Epithelial cell of proximal tubule (primary cell): ENCODE measurements around the gene SORCS3. TPM values are rescaled to one million over a fixed set of nuclear protein-coding genes. Genes with fewer than 3 reads are reported as not detected.

Source experiments
- DNase-seq: peaks from one replicate; pipeline ENCODE4 v3.0.0-alpha.2; 2011; ENCODE audit warnings: low read depth
- H3K4me3 ChIP-seq: 2 replicates; pipeline ENCODE4 v1.5.1; 2011; ENCODE audit warnings: low read depth, mild to moderate bottlenecking, low read length
- total RNA-seq: library from RNA; depleted of rRNA; stranded (reverse); fragments of >200 nt; gene quantifications from 2 replicates; pipeline ENCODE4 v1.2.3, GENCODE V29; 2015
- TF ChIP-seq, protein P1 (sequence below): conservative IDR thresholded peaks from 2 replicates; pipeline ENCODE4 v1.5.1; 2012; ENCODE audit warnings: low read depth, mild to moderate bottlenecking, low read length

SORCS3 gene
- total RNA-seq, 1 donor from 2014 or later, result 0.06 TPM

DNA sequence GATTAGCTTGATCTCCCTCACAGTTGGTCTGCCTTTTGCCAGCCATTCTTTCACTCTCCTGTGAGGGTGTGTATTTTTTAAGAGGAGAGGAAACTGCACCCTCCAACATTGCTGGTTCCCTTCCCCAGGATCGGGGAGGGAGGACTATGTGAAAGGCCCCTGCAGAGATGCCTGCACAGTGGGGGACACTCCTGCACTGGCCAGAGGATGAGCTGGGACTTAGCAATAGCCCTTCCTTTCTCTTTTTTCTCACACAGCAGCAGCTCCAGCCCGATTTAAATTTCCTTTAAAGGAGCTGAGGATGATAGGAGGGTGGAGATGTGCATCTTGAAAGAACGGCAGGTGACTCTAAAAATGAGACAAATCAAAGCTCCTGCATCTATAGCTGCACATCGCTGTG is 18.7 kb downstream of the SORCS3 start:
- TF ChIP-seq, protein P1, sequence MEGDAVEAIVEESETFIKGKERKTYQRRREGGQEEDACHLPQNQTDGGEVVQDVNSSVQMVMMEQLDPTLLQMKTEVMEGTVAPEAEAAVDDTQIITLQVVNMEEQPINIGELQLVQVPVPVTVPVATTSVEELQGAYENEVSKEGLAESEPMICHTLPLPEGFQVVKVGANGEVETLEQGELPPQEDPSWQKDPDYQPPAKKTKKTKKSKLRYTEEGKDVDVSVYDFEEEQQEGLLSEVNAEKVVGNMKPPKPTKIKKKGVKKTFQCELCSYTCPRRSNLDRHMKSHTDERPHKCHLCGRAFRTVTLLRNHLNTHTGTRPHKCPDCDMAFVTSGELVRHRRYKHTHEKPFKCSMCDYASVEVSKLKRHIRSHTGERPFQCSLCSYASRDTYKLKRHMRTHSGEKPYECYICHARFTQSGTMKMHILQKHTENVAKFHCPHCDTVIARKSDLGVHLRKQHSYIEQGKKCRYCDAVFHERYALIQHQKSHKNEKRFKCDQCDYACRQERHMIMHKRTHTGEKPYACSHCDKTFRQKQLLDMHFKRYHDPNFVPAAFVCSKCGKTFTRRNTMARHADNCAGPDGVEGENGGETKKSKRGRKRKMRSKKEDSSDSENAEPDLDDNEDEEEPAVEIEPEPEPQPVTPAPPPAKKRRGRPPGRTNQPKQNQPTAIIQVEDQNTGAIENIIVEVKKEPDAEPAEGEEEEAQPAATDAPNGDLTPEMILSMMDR, result no peak
- DNase-seq, result no peak
- H3K4me3 ChIP-seq, result no peak overlapping the region

DNA sequence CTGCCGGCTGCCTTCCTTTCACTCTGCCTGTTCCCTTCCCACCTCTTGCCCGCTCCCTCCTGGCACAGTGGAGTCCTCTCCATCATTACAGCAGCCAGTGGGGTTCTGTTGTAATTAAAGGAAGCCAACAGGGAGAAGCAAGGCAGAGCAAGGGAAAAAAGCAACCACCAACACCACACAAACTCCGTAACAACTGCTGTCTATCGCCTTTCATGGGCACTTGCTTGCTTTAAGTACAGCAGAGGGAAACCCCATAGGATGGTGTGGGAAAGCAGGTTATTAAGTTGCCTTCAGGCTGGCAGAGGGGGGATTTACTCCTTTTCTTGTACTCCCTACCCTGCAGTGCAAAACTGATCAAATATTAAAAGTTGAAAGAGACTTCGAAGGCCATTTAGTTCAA is 22.0 kb downstream of the SORCS3 start:
- no peak overlapping the region for H3K4me3 ChIP-seq
- TF ChIP-seq, protein P1, result no peak
- no peak for DNase-seq

DNA sequence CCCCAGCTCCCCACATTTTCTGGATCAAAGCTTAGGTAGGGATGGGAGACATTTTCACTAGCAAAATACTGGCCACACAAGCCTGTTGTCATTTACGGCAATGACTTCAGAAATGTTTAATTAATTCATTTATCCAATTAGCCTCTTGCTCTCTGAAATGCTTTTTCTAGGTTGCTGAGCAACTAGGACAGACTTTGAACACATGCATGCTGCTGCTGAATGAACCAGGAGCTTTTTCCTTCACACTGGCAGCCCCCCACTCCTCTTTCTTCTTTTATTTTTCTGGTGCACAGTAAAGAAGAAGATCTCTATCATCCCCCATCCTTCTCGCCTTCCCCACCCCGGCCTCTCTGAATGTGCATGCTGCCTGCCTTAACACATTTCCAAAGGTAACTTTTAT is 22.5 kb downstream of the SORCS3 start:
- H3K4me3 ChIP-seq, result no peak overlapping the region
- DNase-seq, result no peak
- TF ChIP-seq, protein P1, result no peak

DNA sequence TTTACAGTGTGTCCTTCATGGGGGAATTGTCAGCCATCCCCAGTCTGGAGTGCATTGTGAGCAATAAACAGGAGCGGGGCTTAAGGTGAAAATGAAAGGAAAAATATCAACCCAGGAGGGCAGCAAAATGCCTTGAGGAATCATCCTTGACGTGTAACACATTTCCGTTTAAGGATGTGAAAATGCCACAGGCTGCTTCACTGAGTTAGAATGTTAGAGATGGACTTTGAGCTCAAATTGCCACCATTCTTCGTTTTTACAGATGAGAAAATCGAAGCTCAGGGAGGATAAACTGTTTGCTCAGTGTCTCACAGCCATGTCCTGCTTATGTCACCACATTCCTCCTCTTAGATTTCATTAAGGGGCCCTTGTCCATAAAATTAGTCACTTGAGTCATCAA is 23.1 kb downstream of the SORCS3 start:
- peak; percentile 60 for DNase-seq
- TF ChIP-seq, protein P1, result no peak
- H3K4me3 ChIP-seq, result peak overlapping the region; percentile 20

DNA sequence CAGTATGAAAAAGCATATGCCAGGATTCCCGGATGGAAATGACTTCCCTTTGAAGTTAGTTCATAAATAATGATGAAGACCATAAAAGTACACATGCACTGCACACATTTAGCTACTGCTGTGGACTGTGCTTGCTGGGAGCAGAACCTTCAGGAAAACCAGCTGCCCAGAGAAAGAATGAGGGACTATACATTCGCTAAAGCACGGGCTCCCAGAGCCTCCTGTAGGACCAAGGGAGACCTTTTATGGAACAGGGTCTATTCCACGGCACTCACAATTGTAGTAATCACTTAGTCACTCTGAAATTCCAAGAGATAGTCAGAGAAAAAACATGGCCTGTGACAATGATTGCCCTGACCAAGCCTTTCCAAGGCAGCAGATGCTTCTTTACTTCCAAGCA is 24.1 kb downstream of the SORCS3 start:
- DNase-seq, result no peak
- TF ChIP-seq, protein P1, result no peak
- no peak overlapping the region for H3K4me3 ChIP-seq

DNA sequence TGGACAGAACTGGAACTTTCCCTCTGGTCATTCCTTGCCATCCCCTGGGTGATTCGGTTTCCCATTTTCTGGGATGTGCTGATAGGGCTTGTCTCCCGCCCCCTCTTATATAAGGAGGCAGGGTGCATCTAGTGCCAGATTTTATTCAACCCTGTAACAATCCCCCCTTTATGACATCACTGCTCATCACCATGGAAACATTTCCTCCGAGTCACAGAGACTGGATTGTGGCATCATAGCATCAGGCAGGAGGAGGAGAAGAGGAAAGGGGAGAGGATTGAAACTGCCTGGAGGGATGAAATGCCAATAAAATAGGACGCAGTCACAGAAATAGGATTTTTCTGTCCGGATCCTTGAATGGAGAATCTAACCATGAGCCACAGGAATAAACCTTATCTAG is 25.0 kb downstream of the SORCS3 start:
- no peak overlapping the region for H3K4me3 ChIP-seq
- TF ChIP-seq, protein P1, result no peak
- DNase-seq, result no peak

DNA sequence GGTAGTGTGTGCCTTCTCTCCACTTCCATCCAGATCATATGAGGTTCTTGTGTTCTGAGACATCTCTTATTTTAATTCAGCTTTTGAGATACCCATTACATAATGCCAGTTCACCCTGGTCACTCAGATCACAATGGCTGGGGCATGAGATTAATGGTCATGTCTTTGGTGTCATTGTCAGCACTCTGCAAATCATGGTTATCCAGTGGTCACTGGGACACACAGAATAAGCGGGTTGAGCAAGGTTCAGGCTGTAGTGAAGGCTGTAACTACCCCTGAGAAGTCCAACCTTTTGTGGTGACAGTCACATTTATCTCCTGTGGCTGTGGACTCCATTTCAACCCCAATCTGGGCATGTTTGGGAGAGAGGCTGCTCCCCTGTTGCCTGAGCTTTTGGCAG is 35.8 kb downstream of the SORCS3 start:
- TF ChIP-seq, protein P1, result no peak
- no peak for DNase-seq
- no peak overlapping the region for H3K4me3 ChIP-seq
